Hepatocyte (in vitro differentiated cells): Measurements from ENCODE around the gene TUT7. TPM values are rescaled to one million over a fixed set of nuclear protein-coding genes. Genes with fewer than 3 reads are reported as not detected.
A peak's percentile ranks its signal among the peaks of the same experiment; 100 is the strongest.

Source experiments
- DNase-seq: peaks from one replicate; pipeline ENCODE4 v3.0.0-alpha.2; 2016; ENCODE audit warnings: low spot score
- H2AFZ ChIP-seq: fragments of 200-600 bp; sonication (generic); 2 replicates; pipeline ENCODE4 v1.6.0; 2016; ENCODE audit warnings: antibody characterized with exemption, mild to moderate bottlenecking
- H3K27ac ChIP-seq: fragments of 200-600 bp; sonication (generic); 2 replicates; pipeline ENCODE4 v1.5.1; 2016; ENCODE audit warnings: mild to moderate bottlenecking
- H3K27me3 ChIP-seq: fragments of 200-600 bp; sonication (generic); 2 replicates; pipeline ENCODE4 v1.6.1; 2016
- H3K36me3 ChIP-seq: fragments of 200-600 bp; sonication (generic); replicated peaks from 2 replicates; pipeline ENCODE4 v1.5.1; 2016; ENCODE audit warnings: low read depth; ENCODE audit not compliant: insufficient read depth
- H3K4me1 ChIP-seq: fragments of 200-600 bp; sonication (generic); 2 replicates; pipeline ENCODE4 v1.5.1; 2016; ENCODE audit warnings: mild to moderate bottlenecking, moderate library complexity; ENCODE audit not compliant: insufficient read depth
- H3K4me2 ChIP-seq: fragments of 200-600 bp; sonication (generic); 2 replicates; pipeline ENCODE4 v1.6.0; 2016
- H3K4me3 ChIP-seq: fragments of 200-600 bp; sonication (generic); 2 replicates; pipeline ENCODE4 v1.5.1; 2016; ENCODE audit warnings: mild to moderate bottlenecking
- H3K79me2 ChIP-seq: fragments of 200-600 bp; sonication (generic); 2 replicates; pipeline ENCODE4 v1.6.0; 2017; ENCODE audit warnings: mild to moderate bottlenecking
- H3K9me2 ChIP-seq: fragments of 200-600 bp; sonication (generic); replicated peaks from 2 replicates; pipeline ENCODE4 v1.6.0; 2017; ENCODE audit warnings: mild to moderate bottlenecking; ENCODE audit not compliant: insufficient read depth
- H3K9me3 ChIP-seq: fragments of 200-600 bp; sonication (generic); 2 replicates; pipeline ENCODE4 v1.5.1; 2016; ENCODE audit warnings: low read depth, mild to moderate bottlenecking
- H4K20me1 ChIP-seq: fragments of 200-600 bp; sonication (generic); 2 replicates; pipeline ENCODE4 v1.6.0; 2016; ENCODE audit warnings: mild to moderate bottlenecking; ENCODE audit not compliant: insufficient read depth, poor library complexity, severe bottlenecking
- CTCF ChIP-seq: fragments of 200-600 bp; sonication (generic); IDR thresholded peaks from 2 replicates; pipeline ENCODE4 v1.5.1; 2016; ENCODE audit warnings: antibody characterized with exemption, mild to moderate bottlenecking; ENCODE audit not compliant: poor library complexity
- EZH2 ChIP-seq: fragments of 200-600 bp; sonication (generic); IDR thresholded peaks from 2 replicates; pipeline ENCODE4 v1.6.1; 2016; ENCODE audit warnings: antibody characterized with exemption, mild to moderate bottlenecking, borderline replicate concordance
- EZH2phosphoT487 ChIP-seq: fragments of 200-600 bp; sonication (generic); IDR thresholded peaks from one replicate; pipeline ENCODE4 v1.6.1; 2018; ENCODE audit warnings: antibody characterized with exemption, mild to moderate bottlenecking, low read depth, moderate library complexity; ENCODE audit not compliant: unreplicated experiment, severe bottlenecking
- WGBS: methylation state at CpG from one replicate; pipeline ENCODE4 v1.1.6; 2016; ENCODE audit warnings: low lambda C conversion rate; ENCODE audit errors: missing lambda C conversion rate; 5-methylcytosine and 5-hydroxymethylcytosine counted together
- polyA plus RNA-seq: library from polyadenylated mRNA; unstranded; fragments of >200 nt; fragmentation: Nextera tagmentation; extraction: Ambion mirVana; gene quantifications from 2 replicates; pipeline ENCODE4 v1.2.1, GENCODE V29; 2016
- total RNA-seq: library from RNA; depleted of rRNA; stranded (reverse); fragments of >200 nt; gene quantifications from 2 replicates; pipeline ENCODE4 v1.2.3, GENCODE V29; 2014

The TUT7 gene
- total and polyA plus RNA-seq, 2 experiments from 2014 or later = 21.5 to 33.1 TPM

- WGBS = 18% methylated on average over 24 of the region's 24 CpGs
- H3K4me1 ChIP-seq = peaks cover 20% of the 10 kb centered on the region
- H3K9me2 ChIP-seq = no peaks in the 10 kb centered on the region
- no peak for DNase-seq
- H3K27me3 ChIP-seq = no peaks in the 10 kb centered on the region
- peak overlapping the region; percentile 60 for H3K4me3 ChIP-seq
- H3K27ac ChIP-seq = peak overlapping the region; percentile 97
- no peaks in the 10 kb centered on the region for H3K36me3 ChIP-seq
- peak overlapping the region; percentile 81 for H3K4me2 ChIP-seq
- peak overlapping the region; percentile 63 for H2AFZ ChIP-seq
- peaks cover 7% of the 10 kb centered on the region for H4K20me1 ChIP-seq
- no peaks in the 10 kb centered on the region for H3K9me3 ChIP-seq
- no peak for TF ChIP-seq CTCF
- peaks cover 38% of the 10 kb centered on the region for H3K79me2 ChIP-seq
Observed at GRCh38 chr9:86354818-86355309, 654 bp upstream of the TUT7 start.

GRCh38 chr9:86353655-86354010 is 577 bp downstream of the TUT7 start:
- H2AFZ ChIP-seq = peak overlapping the region; percentile 84
- no peaks in the 10 kb centered on the region for H3K9me3 ChIP-seq
- DNase-seq = peak; percentile 58
- H3K79me2 ChIP-seq = peaks cover 51% of the 10 kb centered on the region
- H3K4me3 ChIP-seq = peak overlapping the region; percentile 91
- TF ChIP-seq CTCF (no peak), EZH2 (no peak), EZH2phosphoT487 (no peak)
- H3K27ac ChIP-seq = peak overlapping the region; percentile 97
- peak overlapping the region; percentile 86 for H3K4me2 ChIP-seq
- no peaks in the 10 kb centered on the region for H3K9me2 ChIP-seq
- no peaks in the 10 kb centered on the region for H3K27me3 ChIP-seq
- peaks cover 20% of the 10 kb centered on the region for H3K4me1 ChIP-seq
- 2% methylated on average over 14 of the region's 14 CpGs for WGBS
- no peaks in the 10 kb centered on the region for H3K36me3 ChIP-seq
- H4K20me1 ChIP-seq = peaks cover 13% of the 10 kb centered on the region

GRCh38 chr9:86352440-86353077 is 1.7 kb downstream of the TUT7 start:
- TF ChIP-seq EZH2phosphoT487 = no peak
- TF ChIP-seq CTCF = no peak
- TF ChIP-seq EZH2 = no peak
- Histone ChIP-seq H3K27ac (peak overlapping the region; percentile 97), H3K4me2 (peak overlapping the region; percentile 86), H3K4me1 (peaks cover 20% of the 10 kb centered on the region), H3K27me3 (no peaks in the 10 kb centered on the region), H4K20me1 (peaks cover 22% of the 10 kb centered on the region), H3K9me3 (no peaks in the 10 kb centered on the region), H3K79me2 (peaks cover 62% of the 10 kb centered on the region), H2AFZ (no peak overlapping the region), H3K4me3 (peak overlapping the region; percentile 91), H3K36me3 (no peaks in the 10 kb centered on the region), H3K9me2 (no peaks in the 10 kb centered on the region)
- DNase-seq = no peak
- 62% methylated on average over 5 of the region's 5 CpGs for WGBS
